Common myeloid progenitor, CD34-positive (primary cell): ENCODE results near the gene SLC1A2.
A peak's percentile ranks its signal among the peaks of the same experiment; 100 is the strongest.

Experiments used
- CTCF ChIA-PET: fragments of 350-600 bp; sonication (Branson Sonifier 250); formaldehyde crosslinking; loops from one replicate; lab custom pipeline; 2021; ENCODE audit warnings: antibody characterized with exemption; lab: Charles Lee
- POLR2A ChIA-PET: fragments of 350-600 bp; sonication (Branson Sonifier 250); formaldehyde crosslinking; loops from one replicate; lab custom pipeline; 2021; ENCODE audit warnings: antibody characterized with exemption; lab: Charles Lee
- DNase-seq, 3 donors: peaks; one replicate each; pipeline versions ENCODE4 v3.0.0 to v3.0.0-alpha.2; 2013
- H3K27ac ChIP-seq, 2 experiments: 1 replicate in 1 of 2; 2 replicates in 1 of 2; pipeline ENCODE4 v1.7.0; 2013; ENCODE audit warnings: inconsistent platforms in 2 of 2, low read length in 2 of 2, mild to moderate bottlenecking in 2 of 2, low read depth in 1 of 2, moderate library complexity in 1 of 2; ENCODE audit not compliant: severe bottlenecking in 2 of 2, insufficient read depth in 1 of 2, poor library complexity in 1 of 2
- H3K27me3 ChIP-seq, 5 experiments: replicated peaks in 2 of 5; 1 replicate in 3 of 5; 2 replicates in 2 of 5; pipeline versions ENCODE4 v1.6.1 to v1.7.0; 2013; ENCODE audit warnings: low read length in 4 of 5, mild to moderate bottlenecking in 2 of 5, moderate library complexity in 2 of 5, inconsistent platforms in 1 of 5; ENCODE audit not compliant: insufficient read depth in 5 of 5, control insufficient read depth in 4 of 5
- H3K36me3 ChIP-seq, 4 experiments: 1 replicate in 2 of 4; 2 replicates in 2 of 4; pipeline versions ENCODE4 v1.6.1 to v1.7.0; 2013; ENCODE audit warnings: low read length in 3 of 4, control low read depth in 1 of 4, mild to moderate bottlenecking in 1 of 4; ENCODE audit not compliant: control insufficient read depth in 4 of 4, insufficient read depth in 4 of 4
- H3K4me1 ChIP-seq, 4 experiments: 1 replicate in 3 of 4; 2 replicates in 1 of 4; pipeline versions ENCODE4 v1.6.1 to v1.7.1; 2013; ENCODE audit warnings: low read length in 3 of 4, mild to moderate bottlenecking in 3 of 4, control low read depth in 1 of 4, inconsistent platforms in 1 of 4, moderate library complexity in 1 of 4; ENCODE audit not compliant: control insufficient read depth in 4 of 4, insufficient read depth in 4 of 4; ENCODE audit errors: control extremely low read depth in 1 of 4
- H3K4me3 ChIP-seq, 7 experiments: 1 replicate in 4 of 7; 2 replicates in 3 of 7; pipeline versions ENCODE4 v1.5.1 to v1.7.0; 2013; ENCODE audit warnings: mild to moderate bottlenecking in 7 of 7, low read length in 6 of 7, moderate library complexity in 6 of 7, inconsistent platforms in 2 of 7, low read depth in 2 of 7, control low read depth in 1 of 7; ENCODE audit not compliant: insufficient read depth in 4 of 7, control insufficient read depth in 1 of 7; ENCODE audit errors: extremely low read depth in 1 of 7
- H3K9me3 ChIP-seq, 5 experiments: 1 replicate in 4 of 5; 2 replicates in 1 of 5; pipeline versions ENCODE4 v1.6.1 to v1.7.1; 2013; ENCODE audit warnings: low read length in 4 of 5, mild to moderate bottlenecking in 2 of 5, inconsistent platforms in 1 of 5, low read depth in 1 of 5, moderate library complexity in 1 of 5; ENCODE audit not compliant: control insufficient read depth in 4 of 5, insufficient read depth in 2 of 5; ENCODE audit errors: control extremely low read depth in 1 of 5
- WGBS: methylation state at CpG from one replicate; pipeline ENCODE4 v1.1.5; 2013; ENCODE audit not compliant: insufficient coverage; 5-methylcytosine and 5-hydroxymethylcytosine counted together

The SLC1A2 gene

DNA sequence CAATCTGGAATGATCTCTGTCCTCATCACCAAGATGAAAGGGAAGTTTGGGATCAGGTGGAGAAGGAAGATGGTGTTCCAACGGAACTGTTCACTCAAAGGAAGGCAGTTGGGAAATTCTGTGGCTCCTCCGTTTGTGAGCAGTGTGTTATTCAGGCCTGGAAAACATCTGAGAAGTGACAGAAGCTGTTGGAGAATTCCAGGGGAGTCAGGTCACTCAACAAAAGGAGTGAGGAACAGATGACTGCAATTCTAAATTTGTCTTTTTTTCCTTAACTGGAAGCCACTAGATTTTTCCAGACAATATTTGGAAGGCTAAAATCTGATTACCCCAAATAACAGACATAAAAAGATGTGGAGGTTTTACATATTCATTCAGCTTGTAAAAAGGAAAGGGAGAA is 172.6 kb downstream of the SLC1A2 start:
- Histone ChIP-seq H3K36me3 (no peaks in the 10 kb centered on the region), H3K27ac (no peak overlapping the region), H3K9me3 (peaks cover 0 to 5% (median 3%) of the 10 kb centered on the region in 5 experiments), H3K4me1 (no peaks in the 10 kb centered on the region), H3K27me3 (no peaks in the 10 kb centered on the region), H3K4me3 (no peak overlapping the region)
- CTCF ChIA-PET: interaction anchor here (1.0 to 3.1 kb wide), 4 partner anchors 8 to 21 kb away, joined by 3 to 19 read pairs (median 5); no protein-coding TSS in a partner anchor
- POLR2A ChIA-PET: no interaction called here
- no peak for DNase-seq
- 80% methylated on average over 2 of the region's 2 CpGs for WGBS

DNA sequence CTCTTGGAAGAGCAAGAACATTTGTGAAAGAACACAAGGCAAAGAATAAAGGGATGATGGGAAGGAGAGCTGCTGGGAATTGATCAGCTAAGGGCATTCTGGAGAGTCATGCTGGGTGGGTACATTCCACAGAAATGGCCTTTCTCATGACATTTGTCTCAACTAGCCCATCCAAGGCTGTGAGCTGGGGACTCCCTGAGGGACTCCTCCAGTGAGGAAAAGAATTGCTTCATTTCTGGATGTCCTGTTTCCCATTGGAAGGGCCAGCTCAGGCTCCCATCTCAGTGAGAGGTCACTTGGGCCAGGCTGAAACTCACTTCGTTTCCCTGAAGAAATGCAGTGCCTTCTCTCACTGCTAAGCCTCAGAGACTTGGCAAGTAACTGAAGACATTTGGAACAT is 173.6 kb downstream of the SLC1A2 start:
- WGBS: 100% methylated on average over 1 of the region's 1 CpG
- H3K4me1 ChIP-seq: no peaks in the 10 kb centered on the region
- ChIA-PET POLR2A (no interaction called here), CTCF (interaction anchor here (0.8 to 3.1 kb wide), 5 partner anchors 9 to 23 kb away, joined by 3 to 19 read pairs (median 4); no protein-coding TSS in a partner anchor)
- H3K27me3 ChIP-seq: no peaks in the 10 kb centered on the region
- peaks cover 0 to 5% (median 3%) of the 10 kb centered on the region in 5 experiments for H3K9me3 ChIP-seq
- no peak overlapping the region for H3K27ac ChIP-seq
- no peak for DNase-seq
- no peaks in the 10 kb centered on the region for H3K36me3 ChIP-seq
- H3K4me3 ChIP-seq: no peak overlapping the region

DNA sequence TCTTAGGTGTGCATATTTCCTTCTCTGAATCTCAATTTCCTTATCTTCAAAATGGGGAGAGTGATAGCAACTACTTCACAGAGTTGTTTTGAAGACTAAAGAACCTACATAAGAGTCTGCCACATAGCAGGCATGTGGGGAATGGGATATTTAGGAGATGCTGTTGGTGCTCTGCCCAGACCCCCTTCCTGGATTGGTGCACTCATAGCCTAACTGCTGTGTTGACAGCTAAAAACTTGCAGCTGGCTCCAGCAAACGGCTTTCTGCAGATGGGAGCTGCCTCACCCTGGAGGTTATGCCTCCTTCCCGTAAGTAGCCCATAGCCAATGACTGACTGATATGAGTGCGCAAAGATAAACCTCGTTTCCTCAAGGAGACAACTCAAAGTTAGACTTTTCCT is 174.3 kb downstream of the SLC1A2 start:
- 100% methylated on average over 4 of the region's 4 CpGs for whole genome bisulfite sequencing
- CTCF ChIA-PET: interaction anchor here (1.3 to 3.1 kb wide), 3 partner anchors 9 to 22 kb away, joined by 4 to 19 read pairs (median 4); no protein-coding TSS in a partner anchor
- POLR2A ChIA-PET: no interaction called here
- Histone ChIP-seq H3K4me1 (no peaks in the 10 kb centered on the region), H3K9me3 (peaks cover 0 to 5% (median 3%) of the 10 kb centered on the region in 5 experiments), H3K4me3 (no peak overlapping the region), H3K36me3 (no peaks in the 10 kb centered on the region), H3K27me3 (no peaks in the 10 kb centered on the region), H3K27ac (no peak overlapping the region)
- DNase-seq: no peak

DNA sequence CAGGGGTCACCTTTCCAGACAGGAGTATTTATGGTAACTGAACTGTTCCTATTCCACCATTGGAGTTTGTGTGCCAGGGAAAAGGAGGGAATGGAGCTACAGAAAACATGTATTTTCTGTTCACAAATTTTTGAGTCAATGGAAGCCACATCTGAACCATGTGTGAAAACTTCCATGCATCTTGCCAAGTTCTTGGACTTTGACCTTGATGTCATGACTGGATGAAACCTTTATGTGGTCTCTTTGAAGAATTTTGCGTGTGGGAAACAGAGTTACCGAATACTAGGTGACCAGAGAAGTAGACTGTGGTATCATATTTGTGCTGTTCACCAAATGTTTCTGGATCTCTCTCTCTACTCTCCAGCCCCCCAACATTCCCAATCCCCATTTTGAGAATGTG is 175.6 kb downstream of the SLC1A2 start:
- H3K27me3 ChIP-seq: no peaks in the 10 kb centered on the region
- H3K4me1 ChIP-seq: peaks cover 0 to 5% (median under 1%) of the 10 kb centered on the region in 4 experiments
- no peak overlapping the region for H3K4me3 ChIP-seq
- WGBS: no CpG with 5 or more reads among the region's 2 CpGs
- H3K9me3 ChIP-seq: peaks cover 0 to 5% (median 3%) of the 10 kb centered on the region in 5 experiments
- no peaks in the 10 kb centered on the region for H3K36me3 ChIP-seq
- CTCF ChIA-PET: interaction anchor here (1.1 kb wide), 1 partner anchor 61 kb away, joined by 4 read pairs; no protein-coding TSS in a partner anchor
- H3K27ac ChIP-seq: no peak overlapping the region
- POLR2A ChIA-PET: no interaction called here
- DNase-seq: no peak

DNA sequence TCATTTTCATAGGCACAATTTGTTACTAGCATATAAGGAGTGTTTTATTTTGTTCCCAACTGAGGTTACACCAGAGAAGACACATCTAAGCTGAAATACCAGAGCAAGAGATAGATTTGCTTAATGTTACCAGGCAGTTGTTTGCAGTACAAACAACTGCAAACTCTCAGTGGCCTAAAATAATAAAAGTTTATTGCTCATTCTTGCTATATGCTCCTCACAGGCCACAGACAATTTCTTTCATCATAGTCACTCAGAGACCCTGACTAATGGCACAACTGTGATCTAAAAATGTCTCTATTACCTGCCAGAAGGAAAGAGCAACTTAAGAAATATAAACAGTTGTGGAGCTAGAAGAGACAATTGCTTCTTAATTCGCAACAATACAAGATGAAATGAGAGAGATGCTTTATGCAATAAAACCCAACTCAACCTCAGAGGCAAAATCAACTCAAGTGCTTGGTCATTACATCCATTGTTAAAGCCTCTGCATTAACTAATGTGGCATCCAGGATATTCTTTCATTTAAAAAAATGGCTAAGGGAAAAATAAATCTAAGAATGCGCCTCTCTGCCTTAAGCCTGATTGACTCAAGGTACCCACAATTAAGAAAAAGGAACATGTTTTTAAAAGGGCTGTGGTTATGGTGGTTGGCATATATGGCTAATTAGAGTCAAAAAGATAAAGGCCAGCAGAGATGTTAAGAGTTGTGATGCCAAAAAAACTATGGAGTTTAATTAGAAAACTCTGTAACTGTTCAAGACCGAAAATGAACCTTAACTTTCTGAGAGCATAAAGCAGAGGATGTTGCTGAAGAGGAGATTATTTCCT is 176.7 kb downstream of the SLC1A2 start:
- H3K27ac ChIP-seq: no peak overlapping the region
- CTCF ChIA-PET: interaction anchor here (1.3 kb wide), 1 partner anchor 25 kb away, joined by 3 read pairs; no protein-coding TSS in a partner anchor

DNA sequence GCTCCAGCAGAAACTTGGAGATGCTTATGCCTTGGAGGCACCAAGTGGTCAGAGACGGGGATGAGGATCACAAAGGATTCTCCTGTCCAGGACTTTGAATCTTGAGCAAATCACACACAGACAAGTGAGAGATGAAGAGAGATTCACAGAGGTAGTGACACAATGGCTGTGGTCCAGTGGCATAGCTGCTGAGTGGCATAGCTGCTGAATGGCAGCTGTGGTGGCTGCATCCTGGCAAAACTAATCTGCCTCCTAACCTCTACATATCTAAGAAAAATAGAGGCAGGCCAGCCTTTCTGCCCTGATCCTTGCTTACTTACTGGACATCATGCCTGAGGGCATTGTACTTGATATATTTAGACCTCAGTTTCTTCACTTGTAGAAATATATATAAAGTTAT is 177.8 kb downstream of the SLC1A2 start:
- Histone ChIP-seq H3K4me1 (peaks cover 3 to 5% (median 4%) of the 10 kb centered on the region in 4 experiments), H3K9me3 (no peaks in the 10 kb centered on the region), H3K4me3 (no peak overlapping the region), H3K36me3 (no peaks in the 10 kb centered on the region), H3K27me3 (no peaks in the 10 kb centered on the region), H3K27ac (no peak overlapping the region)
- no peak for DNase-seq
- WGBS: 83% methylated on average over 1 of the region's 1 CpG
- CTCF ChIA-PET: interaction anchor here (0.6 to 1.3 kb wide), 3 partner anchors 9 to 64 kb away, joined by 3 to 4 read pairs (median 3); no protein-coding TSS in a partner anchor
- POLR2A ChIA-PET: no interaction called here

More for the DNA sequence above, 176.7 kb downstream of the SLC1A2 start:
- 80% methylated on average over 3 of the region's 3 CpGs for WGBS
- DNase-seq: peak in 2 of 3 donors; percentile 64
- Histone ChIP-seq H3K4me1 (peaks cover 0 to 5% (median 1%) of the 10 kb centered on the region in 4 experiments), H3K9me3 (no peaks in the 10 kb centered on the region), H3K27me3 (no peaks in the 10 kb centered on the region), H3K36me3 (no peaks in the 10 kb centered on the region), H3K4me3 (no peak overlapping the region)
- POLR2A ChIA-PET: no interaction called here

DNA sequence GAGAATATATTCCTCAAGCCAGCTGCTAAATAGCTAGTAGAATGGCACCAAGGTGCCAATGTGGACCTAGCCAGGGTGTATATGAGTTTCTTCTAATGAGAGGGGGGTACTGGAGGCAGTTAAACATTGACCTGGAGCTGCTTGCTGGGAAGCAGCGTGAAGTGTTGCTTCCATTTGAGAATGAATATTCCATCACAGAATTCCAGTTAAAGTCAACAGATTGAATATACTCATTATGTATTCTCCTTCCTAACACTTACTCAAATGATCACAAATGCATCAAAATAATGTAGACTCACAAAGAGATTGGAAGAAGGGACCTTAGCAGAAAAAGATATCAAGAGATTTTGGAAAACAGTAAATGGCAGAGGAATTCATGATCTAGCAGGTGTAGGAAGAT is 178.3 kb downstream of the SLC1A2 start:
- Histone ChIP-seq H3K36me3 (no peaks in the 10 kb centered on the region), H3K4me1 (peaks cover 5 to 10% (median 7%) of the 10 kb centered on the region in 4 experiments), H3K4me3 (no peak overlapping the region), H3K9me3 (no peaks in the 10 kb centered on the region), H3K27ac (no peak overlapping the region), H3K27me3 (no peaks in the 10 kb centered on the region)
- ChIA-PET POLR2A (no interaction called here), CTCF (interaction anchor here (0.6 to 0.9 kb wide), 3 partner anchors 8 to 64 kb away, joined by 3 to 4 read pairs (median 3); no protein-coding TSS in a partner anchor)
- no peak for DNase-seq
- WGBS: no CpG with 5 or more reads among the region's 1 CpG
